Neutrophil (primary cell): ENCODE measurements around the gene C2orf78.
"Not testable (repeated sequence)": the region's sequence is repeated elsewhere in the genome, so short reads cannot be mapped to it uniquely, and the experiment has no call there.

Experiments
- H3K27ac ChIP-seq: fragments of 200-600 bp; sonication (generic); 2 replicates; pipeline ENCODE4 v1.5.1; 2016; ENCODE audit warnings: mild to moderate bottlenecking, moderate library complexity
- H3K27me3 ChIP-seq: fragments of 200-600 bp; sonication (generic); 2 replicates; pipeline ENCODE4 v1.6.0; 2016; ENCODE audit warnings: mild to moderate bottlenecking
- H3K36me3 ChIP-seq: fragments of 200-600 bp; sonication (generic); 2 replicates; pipeline ENCODE4 v1.5.1; 2017
- H3K4me1 ChIP-seq, 2 experiments: fragments of 200-600 bp in 1 of 2; sonication (generic) in 1 of 2; 1 replicate in 1 of 2; 2 replicates in 1 of 2; pipeline versions ENCODE4 v1.5.1 to v1.6.1; 2013 to 2016; ENCODE audit warnings: low read depth in 1 of 2, low read length in 1 of 2, mild to moderate bottlenecking in 1 of 2, moderate library complexity in 1 of 2; ENCODE audit not compliant: control insufficient read depth in 1 of 2, insufficient read depth in 1 of 2
- H3K4me3 ChIP-seq, 2 experiments: fragments of 200-600 bp in 1 of 2; sonication (generic) in 1 of 2; 1 replicate in 1 of 2; 2 replicates in 1 of 2; pipeline ENCODE4 v1.5.1; 2013 to 2016; ENCODE audit warnings: low read depth in 1 of 2, low read length in 1 of 2, mild to moderate bottlenecking in 1 of 2, moderate library complexity in 1 of 2
- H3K9me3 ChIP-seq: fragments of 200-600 bp; sonication (generic); 2 replicates; pipeline ENCODE4 v1.5.1; 2016
- CTCF ChIP-seq: fragments of 200-600 bp; sonication (generic); IDR thresholded peaks from 2 replicates; pipeline ENCODE4 v1.5.1; 2016; ENCODE audit warnings: antibody characterized with exemption

The C2orf78 gene

GRCh38 chr2:73783883-73784282 lies at the start of gene C2orf78:
TSS of gene C2orf78 (plus strand) at chr2:73784183. CDS start at chr2:73784310, 127 bp downstream.
- not testable (repeated sequence) for H3K27ac ChIP-seq

GRCh38 chr2:73736378-73736777 lies 47.6 kb upstream of the C2orf78 start:
- Histone ChIP-seq H3K27ac (peak overlapping the region; percentile 77), H3K27me3 (no peaks in the 10 kb centered on the region), H3K4me1 (peaks cover 13 to 15% of the 10 kb centered on the region in 2 experiments), H3K36me3 (peaks cover 29% of the 10 kb centered on the region), H3K9me3 (no peaks in the 10 kb centered on the region), H3K4me3 (peak overlapping the region; percentile 82 to 89)
- TF ChIP-seq CTCF: no peak

More at GRCh38 chr2:73783883-73784282, at the start of gene C2orf78:
- peaks cover 8 to 11% of the 10 kb centered on the region in 2 experiments for H3K4me1 ChIP-seq
- H3K27me3 ChIP-seq, H3K4me3 ChIP-seq, H3K9me3 ChIP-seq, H3K36me3 ChIP-seq: not testable (repeated sequence)

GRCh38 chr2:73736855-73737779 lies 46.9 kb upstream of the C2orf78 start, which contains the start of gene TPRKB:
TSS of gene TPRKB (minus strand) at chr2:73737345. CDS start at chr2:73734569, 2,776 bp downstream.
- TF ChIP-seq CTCF: peak; percentile 29
- H3K4me1 ChIP-seq: peaks cover 13 to 15% of the 10 kb centered on the region in 2 experiments
- peaks cover 27% of the 10 kb centered on the region for H3K36me3 ChIP-seq
- no peaks in the 10 kb centered on the region for H3K9me3 ChIP-seq
- no peaks in the 10 kb centered on the region for H3K27me3 ChIP-seq
- H3K27ac ChIP-seq: peak within 1 kb of the TSS; percentile 77
- H3K4me3 ChIP-seq: peak within 1 kb of the TSS; percentile 82 to 89

- H3K27me3 ChIP-seq: no peaks in the 10 kb centered on the region
- H3K36me3 ChIP-seq: peaks cover 13% of the 10 kb centered on the region
- no peak for TF ChIP-seq CTCF
- no peaks in the 10 kb centered on the region for H3K9me3 ChIP-seq
- peaks cover 13 to 15% of the 10 kb centered on the region in 2 experiments for H3K4me1 ChIP-seq
- no peak overlapping the region for H3K27ac ChIP-seq
- H3K4me3 ChIP-seq: no peak overlapping the region
Measured at GRCh38 chr2:73739101-73739500, 44.9 kb upstream of the C2orf78 start.

GRCh38 chr2:73740767-73741166 lies 43.2 kb upstream of the C2orf78 start:
- Histone ChIP-seq H3K36me3 (peaks cover 18% of the 10 kb centered on the region), H3K4me1 (peaks cover 13 to 15% of the 10 kb centered on the region in 2 experiments), H3K27me3 (no peaks in the 10 kb centered on the region), H3K27ac (no peak overlapping the region), H3K4me3 (no peak overlapping the region), H3K9me3 (no peaks in the 10 kb centered on the region)
- TF ChIP-seq CTCF: no peak
